GM21447 (cell line): Measurements from ENCODE around the gene SH3BP5.

Experiments
- ATAC-seq: cut with Tn5 transposase; IDR thresholded peaks from one replicate; pipeline ENCODE4 v1.9.1; 2021; ENCODE audit not compliant: unreplicated experiment

The SH3BP5 gene

DNA sequence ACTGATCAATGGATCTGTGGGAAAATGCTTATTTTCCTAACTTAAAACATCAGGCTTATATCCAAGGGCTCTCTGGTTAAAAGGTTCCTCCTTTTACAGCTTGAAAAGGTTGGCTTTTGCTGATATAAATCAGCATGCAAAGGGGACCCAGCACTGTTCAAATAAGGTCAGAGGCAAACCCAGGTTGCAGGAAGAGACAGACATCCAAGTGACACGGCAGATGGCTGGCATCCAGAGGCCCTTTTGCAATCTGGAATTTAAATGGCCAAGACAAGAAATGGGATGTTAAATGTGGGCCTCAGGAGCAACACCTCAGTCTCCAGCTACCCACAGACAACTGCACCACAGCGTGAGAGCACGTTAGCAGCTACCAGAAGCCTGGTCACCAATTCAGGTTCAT is 6.3 kb downstream of the SH3BP5 start:
- no peak for ATAC-seq

DNA sequence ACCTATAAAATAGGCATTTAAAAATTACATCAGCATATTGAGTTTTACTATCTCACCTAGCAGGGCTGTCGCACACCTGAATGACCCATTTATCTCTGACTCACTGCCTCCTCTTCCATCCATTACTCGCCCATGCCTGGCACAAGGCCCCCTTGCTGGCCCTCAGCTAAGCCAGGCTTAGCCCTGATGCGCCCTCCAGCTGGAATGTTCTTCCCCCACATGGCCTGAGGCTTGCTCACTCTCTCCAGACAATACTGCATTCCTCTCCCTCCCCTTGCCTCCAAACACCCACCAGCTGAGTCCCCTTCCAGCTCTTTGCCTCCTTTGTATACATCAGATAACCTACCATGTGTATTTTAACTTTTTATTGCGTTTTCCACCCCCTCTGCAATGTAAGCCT is 7.2 kb downstream of the SH3BP5 start:
- ATAC-seq: no peak

DNA sequence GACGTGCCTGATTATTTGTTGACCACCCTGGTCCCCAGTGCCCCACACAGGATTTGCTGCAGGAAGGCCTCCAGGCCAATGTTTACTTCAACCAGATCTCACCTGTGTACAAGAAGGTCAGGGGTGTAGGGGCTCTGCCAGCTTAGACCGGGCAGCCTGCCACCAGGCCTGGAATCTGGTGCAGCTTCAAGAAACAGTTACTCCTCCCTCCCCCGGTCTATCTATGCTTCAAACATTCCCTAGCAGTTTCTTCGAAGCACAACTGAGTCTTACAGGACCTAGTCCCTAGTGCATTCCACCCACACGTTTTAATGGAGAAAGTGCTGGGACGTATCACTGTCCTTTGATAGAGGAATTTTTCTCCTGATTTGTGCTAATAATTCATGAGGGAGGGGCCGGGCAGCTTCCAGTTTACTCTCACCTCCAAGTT is 8.0 kb downstream of the SH3BP5 start:
- no peak for ATAC-seq

GRCh38 chr3:15323063-15323462 is 9.3 kb downstream of the SH3BP5 start:
- no peak for ATAC-seq

- ATAC-seq: no peak
These were observed 11.0 kb downstream of the SH3BP5 start for GRCh38 chr3:15321349-15321748.

DNA sequence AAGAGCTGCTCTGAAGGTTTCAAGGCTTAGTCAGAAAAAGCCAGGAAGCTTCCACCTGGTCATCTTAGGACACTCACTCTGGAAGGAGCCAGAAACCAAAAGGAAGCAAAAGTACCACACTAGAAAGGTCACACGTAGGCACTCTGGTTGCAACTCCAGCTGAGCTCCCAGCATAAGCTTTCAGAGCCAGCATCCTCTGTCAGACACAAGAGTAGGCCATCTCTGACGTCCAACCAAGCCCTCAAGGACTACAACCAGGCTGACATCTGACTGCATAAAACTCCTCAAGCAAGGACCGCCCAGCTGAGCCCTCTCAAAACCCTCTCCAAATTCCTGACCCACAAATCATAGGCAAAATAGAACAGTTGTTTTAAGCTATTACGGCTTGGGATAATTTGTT is 12.8 kb downstream of the SH3BP5 start:
- no peak for ATAC-seq

- ATAC-seq: no peak
These were observed 13.2 kb downstream of the SH3BP5 start for GRCh38 chr3:15319136-15319535.

- ATAC-seq: no peak
These were observed 13.7 kb downstream of the SH3BP5 start for GRCh38 chr3:15318661-15319060.

DNA sequence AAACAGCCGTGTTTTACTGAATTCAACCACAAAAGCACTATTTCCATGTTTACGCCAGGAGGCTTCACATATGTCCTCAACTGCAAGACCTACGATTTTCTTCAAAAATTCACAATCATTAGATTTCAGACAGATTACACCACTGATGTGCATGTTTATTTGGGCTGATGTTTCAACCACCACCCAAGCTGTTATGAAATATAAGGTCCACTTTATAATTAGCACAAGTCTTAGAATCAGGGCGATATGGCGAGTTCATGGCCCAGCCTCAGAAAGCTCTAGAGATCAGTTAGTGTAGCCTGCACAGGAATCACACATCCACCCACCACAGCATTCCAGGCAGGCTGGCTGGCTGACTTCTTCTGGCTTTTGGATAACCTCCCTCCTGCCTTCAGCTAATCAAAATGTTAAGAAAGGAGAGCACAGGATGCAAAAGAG is 15.4 kb downstream of the SH3BP5 start:
- no peak for ATAC-seq

GRCh38 chr3:15315003-15315402 is 17.4 kb downstream of the SH3BP5 start:
- ATAC-seq: no peak

DNA sequence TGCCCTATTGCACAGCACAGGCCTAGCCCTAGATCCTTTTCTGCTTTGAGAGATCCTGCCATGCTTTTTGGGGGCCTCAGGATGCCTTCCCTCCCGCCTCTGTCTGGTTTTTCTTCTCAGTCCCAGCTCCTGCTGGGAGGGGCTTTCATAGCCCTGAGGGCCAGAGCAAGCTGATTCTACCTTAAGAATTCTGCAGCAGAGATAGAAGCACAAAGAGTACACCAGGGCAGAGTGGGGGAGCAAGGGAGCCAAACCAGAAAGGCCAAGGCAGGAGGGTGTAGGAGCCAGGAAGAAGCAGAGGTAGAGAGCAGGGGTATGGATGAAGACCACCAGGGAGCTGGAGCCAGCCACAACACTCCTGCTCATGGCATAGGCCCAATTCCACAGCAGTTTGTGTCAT is 18.1 kb downstream of the SH3BP5 start:
- no peak for ATAC-seq

- no peak for ATAC-seq
These were observed 18.9 kb downstream of the SH3BP5 start for GRCh38 chr3:15313461-15313860.

DNA sequence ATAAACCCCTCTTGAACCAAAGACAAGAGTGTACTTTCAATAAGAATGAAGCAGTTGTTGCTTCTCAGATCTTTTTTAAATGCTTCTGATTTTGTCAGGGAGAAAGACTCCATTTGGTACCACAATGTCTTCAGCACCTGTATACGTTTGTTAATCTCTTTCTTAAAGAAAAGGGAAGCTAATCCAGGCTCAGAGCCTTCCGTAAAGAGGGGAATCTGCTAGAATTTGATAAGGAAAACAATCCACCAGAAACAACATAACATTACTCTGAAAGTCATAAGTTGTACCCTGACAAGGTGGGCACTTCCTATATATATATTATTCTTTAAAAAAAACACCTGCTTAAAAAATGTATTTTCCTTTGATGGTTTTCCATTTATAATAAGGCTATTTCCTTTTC is 19.8 kb downstream of the SH3BP5 start:
- no peak for ATAC-seq

- ATAC-seq: peak; percentile 78
These were observed 21.7 kb downstream of the SH3BP5 start for GRCh38 chr3:15310491-15311370.

- ATAC-seq: no peak
These were observed 22.6 kb downstream of the SH3BP5 start for GRCh38 chr3:15309662-15310335.

DNA sequence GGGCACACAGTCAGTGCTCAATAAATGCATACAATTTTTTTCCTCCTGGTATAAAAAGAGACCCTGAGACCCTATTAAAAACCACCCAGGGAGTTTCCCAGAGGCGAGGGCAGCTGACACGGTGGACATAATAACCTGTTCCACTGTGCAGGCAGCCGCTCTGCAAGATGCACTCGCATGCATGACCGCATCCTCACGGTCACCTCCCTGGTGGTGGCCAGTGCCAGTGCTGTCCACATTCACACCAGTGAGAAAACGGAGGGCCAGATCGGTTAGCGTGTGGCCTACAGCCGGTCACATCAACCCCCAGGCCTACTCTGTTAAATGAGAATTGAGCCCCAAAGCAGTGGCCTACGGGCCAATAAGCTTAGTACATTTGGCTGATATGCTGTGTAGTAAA is 24.8 kb downstream of the SH3BP5 start:
- ATAC-seq: no peak

GRCh38 chr3:15306979-15307359 is 25.4 kb downstream of the SH3BP5 start:
- no peak for ATAC-seq

GRCh38 chr3:15305359-15305844 is 27.0 kb downstream of the SH3BP5 start:
- no peak for ATAC-seq

DNA sequence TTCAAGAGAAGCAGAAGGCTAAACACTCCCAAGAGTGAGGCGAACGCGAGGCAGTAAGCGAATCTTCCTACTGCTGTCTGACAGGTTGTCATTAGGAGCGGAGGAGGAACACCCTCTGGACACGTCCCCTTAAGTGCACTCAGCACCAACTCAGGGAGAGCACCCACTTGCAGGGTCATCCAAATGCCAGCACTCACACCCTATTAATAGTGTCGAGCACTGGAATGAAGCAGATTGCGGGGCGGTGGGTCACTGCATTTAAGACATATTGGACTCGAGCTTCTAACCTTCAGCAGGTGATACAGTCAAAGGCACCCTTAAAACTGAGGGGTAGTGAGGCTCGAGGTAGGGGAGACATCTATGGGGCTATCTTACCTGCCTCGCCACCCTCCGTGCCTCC is 28.7 kb downstream of the SH3BP5 start:
- ATAC-seq: no peak

- ATAC-seq: no peak
These were observed 29.2 kb downstream of the SH3BP5 start for GRCh38 chr3:15303216-15303615.

DNA sequence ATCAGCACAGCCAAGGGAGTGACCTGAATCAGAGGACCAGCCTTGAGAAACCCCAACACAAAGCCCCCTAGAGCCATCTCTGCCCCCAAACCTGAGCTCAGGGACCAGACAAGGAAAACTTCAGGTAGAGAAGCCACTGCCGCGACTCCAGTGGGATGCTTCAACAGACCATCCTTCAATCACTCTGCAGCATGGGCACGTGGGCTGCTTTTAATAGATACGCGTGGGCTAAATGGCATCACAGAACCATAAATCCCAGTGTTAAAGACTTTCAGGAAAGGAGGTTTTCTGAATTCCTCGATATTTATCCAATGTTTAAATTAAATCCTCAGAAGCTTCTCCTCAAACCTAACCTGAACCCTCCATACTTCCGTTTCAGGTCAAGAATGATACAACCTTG is 30.6 kb downstream of the SH3BP5 start:
- ATAC-seq: no peak
